Liver (tissue), 3 donors: ENCODE results near the gene OSBPL5.

Source experiments
- JUND ChIP-seq, 2 donors: IDR thresholded peaks; 2 replicates each; pipeline ENCODE4 v1.6.1; 2016; ENCODE audit warnings: antibody characterized with exemption in 2 of 2
- TF ChIP-seq, protein P1 (sequence below): IDR thresholded peaks from 2 replicates; pipeline ENCODE4 v1.6.1; 2016; ENCODE audit warnings: antibody characterized with exemption, mild to moderate bottlenecking
- TF ChIP-seq, protein P2 (sequence below): fragments of 150-350 bp; IDR thresholded peaks from 2 replicates; pipeline ENCODE4 v1.5.1; 2017; ENCODE audit warnings: improper control_type of control experiment, low read depth, low read length; ENCODE audit not compliant: missing input control
- TF ChIP-seq, protein P3 (sequence below): IDR thresholded peaks from 2 replicates; pipeline ENCODE4 v1.6.1; 2016; ENCODE audit warnings: antibody characterized with exemption
- donor health status: healthy.
- donor health status: healthy.

DNA sequence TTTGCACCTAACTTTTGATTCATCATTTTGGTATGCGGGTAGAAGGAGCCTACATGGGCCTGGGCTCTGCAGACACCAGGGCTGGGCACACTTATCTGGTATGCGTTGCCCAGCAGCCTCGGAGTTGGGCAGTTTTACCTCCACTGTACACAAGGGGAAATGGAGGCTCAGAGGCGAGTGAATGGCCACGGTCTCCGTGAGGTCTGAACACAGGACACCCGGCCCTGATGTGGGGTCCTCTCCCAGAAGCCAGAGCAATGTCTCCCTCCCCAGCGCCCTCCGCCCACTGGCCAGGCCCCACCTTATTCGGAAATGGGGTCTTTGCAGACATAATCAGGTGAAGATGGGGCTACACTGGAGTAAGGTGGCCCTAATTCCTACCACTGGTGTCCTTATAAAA lies 43.7 kb downstream of the OSBPL5 start:
- TF ChIP-seq, protein P1, sequence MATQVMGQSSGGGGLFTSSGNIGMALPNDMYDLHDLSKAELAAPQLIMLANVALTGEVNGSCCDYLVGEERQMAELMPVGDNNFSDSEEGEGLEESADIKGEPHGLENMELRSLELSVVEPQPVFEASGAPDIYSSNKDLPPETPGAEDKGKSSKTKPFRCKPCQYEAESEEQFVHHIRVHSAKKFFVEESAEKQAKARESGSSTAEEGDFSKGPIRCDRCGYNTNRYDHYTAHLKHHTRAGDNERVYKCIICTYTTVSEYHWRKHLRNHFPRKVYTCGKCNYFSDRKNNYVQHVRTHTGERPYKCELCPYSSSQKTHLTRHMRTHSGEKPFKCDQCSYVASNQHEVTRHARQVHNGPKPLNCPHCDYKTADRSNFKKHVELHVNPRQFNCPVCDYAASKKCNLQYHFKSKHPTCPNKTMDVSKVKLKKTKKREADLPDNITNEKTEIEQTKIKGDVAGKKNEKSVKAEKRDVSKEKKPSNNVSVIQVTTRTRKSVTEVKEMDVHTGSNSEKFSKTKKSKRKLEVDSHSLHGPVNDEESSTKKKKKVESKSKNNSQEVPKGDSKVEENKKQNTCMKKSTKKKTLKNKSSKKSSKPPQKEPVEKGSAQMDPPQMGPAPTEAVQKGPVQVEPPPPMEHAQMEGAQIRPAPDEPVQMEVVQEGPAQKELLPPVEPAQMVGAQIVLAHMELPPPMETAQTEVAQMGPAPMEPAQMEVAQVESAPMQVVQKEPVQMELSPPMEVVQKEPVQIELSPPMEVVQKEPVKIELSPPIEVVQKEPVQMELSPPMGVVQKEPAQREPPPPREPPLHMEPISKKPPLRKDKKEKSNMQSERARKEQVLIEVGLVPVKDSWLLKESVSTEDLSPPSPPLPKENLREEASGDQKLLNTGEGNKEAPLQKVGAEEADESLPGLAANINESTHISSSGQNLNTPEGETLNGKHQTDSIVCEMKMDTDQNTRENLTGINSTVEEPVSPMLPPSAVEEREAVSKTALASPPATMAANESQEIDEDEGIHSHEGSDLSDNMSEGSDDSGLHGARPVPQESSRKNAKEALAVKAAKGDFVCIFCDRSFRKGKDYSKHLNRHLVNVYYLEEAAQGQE: no peak
- TF ChIP-seq, protein P2, sequence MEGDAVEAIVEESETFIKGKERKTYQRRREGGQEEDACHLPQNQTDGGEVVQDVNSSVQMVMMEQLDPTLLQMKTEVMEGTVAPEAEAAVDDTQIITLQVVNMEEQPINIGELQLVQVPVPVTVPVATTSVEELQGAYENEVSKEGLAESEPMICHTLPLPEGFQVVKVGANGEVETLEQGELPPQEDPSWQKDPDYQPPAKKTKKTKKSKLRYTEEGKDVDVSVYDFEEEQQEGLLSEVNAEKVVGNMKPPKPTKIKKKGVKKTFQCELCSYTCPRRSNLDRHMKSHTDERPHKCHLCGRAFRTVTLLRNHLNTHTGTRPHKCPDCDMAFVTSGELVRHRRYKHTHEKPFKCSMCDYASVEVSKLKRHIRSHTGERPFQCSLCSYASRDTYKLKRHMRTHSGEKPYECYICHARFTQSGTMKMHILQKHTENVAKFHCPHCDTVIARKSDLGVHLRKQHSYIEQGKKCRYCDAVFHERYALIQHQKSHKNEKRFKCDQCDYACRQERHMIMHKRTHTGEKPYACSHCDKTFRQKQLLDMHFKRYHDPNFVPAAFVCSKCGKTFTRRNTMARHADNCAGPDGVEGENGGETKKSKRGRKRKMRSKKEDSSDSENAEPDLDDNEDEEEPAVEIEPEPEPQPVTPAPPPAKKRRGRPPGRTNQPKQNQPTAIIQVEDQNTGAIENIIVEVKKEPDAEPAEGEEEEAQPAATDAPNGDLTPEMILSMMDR: no peak
- TF ChIP-seq JUND (IDR thresholded peaks at IDR 0.05): no peak
- TF ChIP-seq, protein P3, sequence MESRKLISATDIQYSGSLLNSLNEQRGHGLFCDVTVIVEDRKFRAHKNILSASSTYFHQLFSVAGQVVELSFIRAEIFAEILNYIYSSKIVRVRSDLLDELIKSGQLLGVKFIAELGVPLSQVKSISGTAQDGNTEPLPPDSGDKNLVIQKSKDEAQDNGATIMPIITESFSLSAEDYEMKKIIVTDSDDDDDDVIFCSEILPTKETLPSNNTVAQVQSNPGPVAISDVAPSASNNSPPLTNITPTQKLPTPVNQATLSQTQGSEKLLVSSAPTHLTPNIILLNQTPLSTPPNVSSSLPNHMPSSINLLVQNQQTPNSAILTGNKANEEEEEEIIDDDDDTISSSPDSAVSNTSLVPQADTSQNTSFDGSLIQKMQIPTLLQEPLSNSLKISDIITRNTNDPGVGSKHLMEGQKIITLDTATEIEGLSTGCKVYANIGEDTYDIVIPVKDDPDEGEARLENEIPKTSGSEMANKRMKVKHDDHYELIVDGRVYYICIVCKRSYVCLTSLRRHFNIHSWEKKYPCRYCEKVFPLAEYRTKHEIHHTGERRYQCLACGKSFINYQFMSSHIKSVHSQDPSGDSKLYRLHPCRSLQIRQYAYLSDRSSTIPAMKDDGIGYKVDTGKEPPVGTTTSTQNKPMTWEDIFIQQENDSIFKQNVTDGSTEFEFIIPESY: no peak
